H1 (cell line): ENCODE results near the gene IL36RN. TPM values are rescaled to one million over a fixed set of nuclear protein-coding genes. Genes with fewer than 3 reads are reported as not detected.

ENCODE experiments used
- CTCF ChIA-PET: fragments of 300-600 bp; sonication (Branson Sonifier 250); formaldehyde crosslinking; loops from one replicate; lab custom pipeline; 2021; ENCODE audit not compliant: partially characterized antibody; lab: Charles Lee
- POLR2A ChIA-PET: fragments of 300-600 bp; sonication (Branson Sonifier 250); formaldehyde crosslinking; loops from one replicate; lab custom pipeline; 2021; ENCODE audit warnings: inconsistent platforms; ENCODE audit not compliant: partially characterized antibody; lab: Charles Lee
- DNase-seq, 2 experiments: peaks; one replicate each; pipeline versions ENCODE4 v3.0.0 to v3.0.0-alpha.2; 2010 to 2022; ENCODE audit warnings: low spot score in 2 of 2, low read depth in 1 of 2, mixed read lengths in 1 of 2
- FAIRE-seq: peaks from 2 replicates; lab custom pipeline; 2011; peaks lifted over from hg19 to GRCh38; lab: Jason Lieb, UNC
- H2AFZ ChIP-seq: 2 replicates; pipeline ENCODE4 v1.8.1; 2012; ENCODE audit warnings: low read length, inconsistent platforms
- H2AK5ac ChIP-seq: 2 replicates; pipeline ENCODE4 v1.6.1; 2013; ENCODE audit warnings: low read depth, low read length
- H2BK120ac ChIP-seq: replicated peaks from 2 replicates; pipeline ENCODE3; 2013; ENCODE audit warnings: low read depth, low read length, inconsistent platforms
- H2BK12ac ChIP-seq: 2 replicates; pipeline ENCODE4 v1.6.1; 2013; ENCODE audit warnings: low read depth, low read length
- H2BK15ac ChIP-seq: 2 replicates; pipeline ENCODE4 v1.6.1; 2013; ENCODE audit warnings: low read length
- H2BK20ac ChIP-seq: 2 replicates; pipeline ENCODE4 v1.6.1; 2013; ENCODE audit warnings: low read length
- H2BK5ac ChIP-seq: 2 replicates; pipeline ENCODE4 v1.6.1; 2013; ENCODE audit warnings: low read depth, low read length
- H3K14ac ChIP-seq: 2 replicates; pipeline ENCODE4 v1.6.1; 2013; ENCODE audit warnings: inconsistent platforms; ENCODE audit not compliant: insufficient read length
- H3K18ac ChIP-seq: 2 replicates; pipeline ENCODE4 v1.6.1; 2013; ENCODE audit warnings: low read length; ENCODE audit errors: extremely low read depth
- H3K23ac ChIP-seq: 2 replicates; pipeline ENCODE4 v1.6.1; 2013; ENCODE audit warnings: inconsistent platforms; ENCODE audit not compliant: insufficient read length
- H3K23me2 ChIP-seq: 2 replicates; pipeline ENCODE4 v1.6.1; 2013; ENCODE audit warnings: low read depth, low read length
- H3K27ac ChIP-seq: 2 replicates; pipeline ENCODE4 v1.6.1; 2011; ENCODE audit warnings: low read depth, low read length, inconsistent platforms
- H3K27me3 ChIP-seq, 4 experiments: replicated peaks in 1 of 4; 1 replicate in 1 of 4; 2 replicates in 3 of 4; pipeline versions ENCODE4 v1.6.1 to v1.8.1; 2011 to 2013; ENCODE audit warnings: low read length in 3 of 4, mild to moderate bottlenecking in 3 of 4, inconsistent platforms in 2 of 4, mixed read lengths in 2 of 4, moderate library complexity in 1 of 4; ENCODE audit not compliant: control insufficient read depth in 3 of 4, insufficient read depth in 3 of 4; ENCODE audit errors: extremely low read depth in 1 of 4
- H3K36me3 ChIP-seq, 4 experiments: 2 replicates each; pipeline versions ENCODE4 v1.6.1 to v1.8.1; 2011 to 2013; ENCODE audit warnings: mild to moderate bottlenecking in 4 of 4, low read length in 3 of 4, moderate library complexity in 2 of 4, control low read depth in 1 of 4, inconsistent platforms in 1 of 4; ENCODE audit not compliant: insufficient read depth in 4 of 4, control insufficient read depth in 2 of 4
- H3K4ac ChIP-seq: replicated peaks from 2 replicates; pipeline ENCODE3; 2013; ENCODE audit warnings: low read length, low read depth, mixed read lengths, inconsistent platforms; ENCODE audit not compliant: insufficient read length
- H3K4me1 ChIP-seq, 4 experiments: replicated peaks in 1 of 4; 1 replicate in 1 of 4; 2 replicates in 3 of 4; pipeline versions ENCODE4 v1.6.1 to v1.8.1; 2011 to 2013; ENCODE audit warnings: low read length in 3 of 4, inconsistent platforms in 2 of 4, mixed read lengths in 1 of 4; ENCODE audit not compliant: insufficient read depth in 4 of 4, control insufficient read depth in 3 of 4
- H3K4me2 ChIP-seq, 2 experiments: 2 replicates each; pipeline versions ENCODE4 v1.6.1 to v1.8.1; 2011 to 2013; ENCODE audit warnings: low read depth in 2 of 2, low read length in 2 of 2, control low read depth in 1 of 2, inconsistent platforms in 1 of 2, mild to moderate bottlenecking in 1 of 2; ENCODE audit not compliant: insufficient read depth in 1 of 2
- H3K4me3 ChIP-seq, 4 experiments: fragments of 200-600, 300-600 bp in 1 of 4; sonication (generic), shearing (Covaris generic), sonication (Bioruptor Twin) in 1 of 4; 2 replicates each; pipeline versions ENCODE4 v1.5.1 to v1.8.1; 2011 to 2016; ENCODE audit warnings: low read length in 4 of 4, low read depth in 3 of 4, control low read depth in 2 of 4, inconsistent platforms in 2 of 4, mild to moderate bottlenecking in 2 of 4, mixed read lengths in 1 of 4, moderate library complexity in 1 of 4; ENCODE audit not compliant: insufficient read depth in 2 of 4; ENCODE audit errors: extremely low read depth in 1 of 4
- H3K56ac ChIP-seq: replicated peaks from 2 replicates; pipeline ENCODE3; 2013; ENCODE audit warnings: low read depth, mild to moderate bottlenecking, mixed read lengths, low read length, inconsistent platforms; ENCODE audit not compliant: insufficient read length
- H3K79me1 ChIP-seq: 2 replicates; pipeline ENCODE4 v1.6.1; 2013; ENCODE audit warnings: low read depth, low read length, control low read depth
- H3K79me2 ChIP-seq, 2 experiments: 2 replicates each; pipeline versions ENCODE4 v1.6.1 to v1.8.1; 2012 to 2013; ENCODE audit warnings: low read length in 2 of 2, mild to moderate bottlenecking in 2 of 2, inconsistent platforms in 1 of 2; ENCODE audit not compliant: insufficient read depth in 2 of 2, control insufficient read depth in 1 of 2
- H3K9ac ChIP-seq, 4 experiments: replicated peaks in 1 of 4; 1 replicate in 1 of 4; 2 replicates in 3 of 4; pipeline versions ENCODE4 v1.6.1 to v1.8.1; 2011 to 2013; ENCODE audit warnings: low read depth in 3 of 4, low read length in 3 of 4, control low read depth in 2 of 4, mild to moderate bottlenecking in 2 of 4, moderate library complexity in 2 of 4, inconsistent platforms in 1 of 4; ENCODE audit errors: extremely low read depth in 1 of 4
- H3K9me3 ChIP-seq, 2 experiments: 2 replicates each; pipeline versions ENCODE4 v1.6.1 to v1.8.1; 2012 to 2013; ENCODE audit warnings: mild to moderate bottlenecking in 2 of 2, moderate library complexity in 2 of 2, control low read depth in 1 of 2, inconsistent platforms in 1 of 2, low read depth in 1 of 2, low read length in 1 of 2, mixed read lengths in 1 of 2; ENCODE audit not compliant: insufficient read depth in 2 of 2
- H4K20me1 ChIP-seq, 2 experiments: replicated peaks in 1 of 2; 2 replicates each; pipeline versions ENCODE3 to v1.8.1; 2011 to 2013; ENCODE audit warnings: inconsistent platforms in 2 of 2, low read length in 2 of 2, mild to moderate bottlenecking in 1 of 2; ENCODE audit not compliant: insufficient read depth in 2 of 2, control insufficient read depth in 1 of 2
- H4K5ac ChIP-seq: 2 replicates; pipeline ENCODE4 v1.6.1; 2013; ENCODE audit warnings: low read length, low read depth, mixed read lengths, inconsistent platforms; ENCODE audit not compliant: insufficient read length
- H4K8ac ChIP-seq: 2 replicates; pipeline ENCODE4 v1.8.0; 2013; ENCODE audit warnings: mild to moderate bottlenecking, moderate library complexity, low read length, inconsistent platforms; ENCODE audit not compliant: insufficient read depth; ENCODE audit errors: extremely low read depth
- H4K91ac ChIP-seq: replicated peaks from 2 replicates; pipeline ENCODE3; 2013; ENCODE audit warnings: low read length, mixed read lengths, inconsistent platforms; ENCODE audit not compliant: insufficient read length
- GTF2F1 ChIP-seq: IDR thresholded peaks from 2 replicates; pipeline ENCODE4 v1.6.1; 2012; ENCODE audit warnings: low read depth, low read length, improper control_type of control experiment, borderline replicate concordance
- KDM4A ChIP-seq: IDR thresholded peaks from one replicate; pipeline ENCODE4 v1.7.1; 2012; ENCODE audit warnings: low read depth, mild to moderate bottlenecking, moderate library complexity, low read length, inconsistent platforms; ENCODE audit not compliant: severe bottlenecking
- NRF1 ChIP-seq: IDR thresholded peaks from 2 replicates; pipeline ENCODE4 v1.6.1; 2011; ENCODE audit warnings: mild to moderate bottlenecking, low read depth, low read length, improper control_type of control experiment
- PHF8 ChIP-seq: fragments of 200-600 bp; sonication (generic); conservative IDR thresholded peaks from 2 replicates; pipeline ENCODE4 v1.7.1; 2012; ENCODE audit warnings: low read depth, mild to moderate bottlenecking, inconsistent platforms, low read length, moderate library complexity
- POLR2A ChIP-seq, 2 experiments: IDR thresholded peaks; 1 replicate in 1 of 2; 2 replicates in 1 of 2; pipeline ENCODE4 v1.6.1; 2011; ENCODE audit warnings: low read depth in 2 of 2, low read length in 2 of 2, mild to moderate bottlenecking in 2 of 2; ENCODE audit errors: control extremely low read depth in 1 of 2
- RAD21 ChIP-seq, 2 experiments: IDR thresholded peaks in 1 of 2; conservative IDR thresholded peaks in 1 of 2; 2 replicates each; pipeline ENCODE4 v1.6.1; 2011; ENCODE audit warnings: low read depth in 2 of 2, low read length in 2 of 2, improper control_type of control experiment in 1 of 2, inconsistent platforms in 1 of 2, mild to moderate bottlenecking in 1 of 2, moderate library complexity in 1 of 2
- SAP30 ChIP-seq: fragments of 300-600 bp; sonication (generic); IDR thresholded peaks from 2 replicates; pipeline ENCODE4 v1.7.1; 2012; ENCODE audit warnings: low read length, moderate library complexity, mild to moderate bottlenecking, inconsistent platforms; ENCODE audit not compliant: insufficient read depth, insufficient replicate concordance
- ZNF274 ChIP-seq: IDR thresholded peaks from 2 replicates; pipeline ENCODE4 v1.7.0; 2012; ENCODE audit warnings: low read length, borderline replicate concordance; ENCODE audit errors: extremely low read depth
- WGBS, 2 experiments: shearing (Covaris generic) in 1 of 2; methylation state at CpG; one replicate each; pipeline versions ENCODE4 v1.1.6 to v1.1.7; 2013 to 2015; ENCODE audit warnings: low lambda C conversion rate in 2 of 2, mixed read lengths in 2 of 2, inconsistent platforms in 1 of 2, low coverage in 1 of 2, missing lambda C conversion rate in 1 of 2; ENCODE audit not compliant: insufficient replicate concordance in 2 of 2, insufficient coverage in 1 of 2, insufficient read length in 1 of 2; ENCODE audit errors: extremely low coverage in 1 of 2, missing lambda C conversion rate in 1 of 2; 5-methylcytosine and 5-hydroxymethylcytosine counted together
- polyA plus RNA-seq, 7 experiments: library from polyadenylated mRNA; depleted of rRNA in 3 of 7; stranded (reverse) in 5 of 7; unstranded in 2 of 7; fragments of >200 nt in 5 of 7; fragments of 200-250 nt in 2 of 7; gene quantifications; 1 replicate in 5 of 7; 2 replicates in 1 of 7; 4 replicates in 1 of 7; pipeline versions ENCODE4 v1.2.1 to v1.2.3, GENCODE V29; 2011 to 2013; ENCODE audit warnings: missing spikeins in 2 of 7, mixed read lengths in 2 of 7
- total RNA-seq: library from RNA; stranded (reverse); fragmentation: NEBNext Ultra II Directional; extraction: Animal tissue kit (Norgen Biotek cat#: 25700); gene quantifications from 2 replicates; pipeline ENCODE4 v1.2.1, GENCODE V29; 2021
- TF ChIP-seq, protein P1 (sequence below): IDR thresholded peaks from 2 replicates; pipeline ENCODE4 v1.6.1; 2011; ENCODE audit warnings: low read length, improper control_type of control experiment

Gene IL36RN
- total and polyA plus RNA-seq, 2 of the 8 experiments (the other 6 are each of a cell fraction or from before 2014, with no cell fraction given) = not detected

GRCh38 chr2:113018509-113018908 is 40.5 kb upstream of the IL36RN start:
- POLR2A ChIA-PET = no interaction called here
- Histone ChIP-seq H2BK12ac (no peak overlapping the region), H4K8ac (no peak overlapping the region), H2BK120ac (no peak overlapping the region), H2BK20ac (no peak overlapping the region), H3K56ac (no peak overlapping the region), H2AFZ (no peak overlapping the region), H3K36me3 (no peaks in the 10 kb centered on the region), H3K9ac (no peak overlapping the region), H3K4me2 (no peak overlapping the region), H3K14ac (no peak overlapping the region), H3K4me3 (no peak overlapping the region), H3K4me1 (no peaks in the 10 kb centered on the region), H3K27ac (no peak overlapping the region), H3K18ac (no peak overlapping the region), H3K23ac (no peak overlapping the region), H2BK5ac (no peak overlapping the region), H2AK5ac (no peak overlapping the region), H4K91ac (no peak overlapping the region), H3K79me2 (no peaks in the 10 kb centered on the region), H2BK15ac (no peak overlapping the region), H4K20me1 (no peaks in the 10 kb centered on the region), H3K23me2 (no peaks in the 10 kb centered on the region), H3K9me3 (peaks cover 0 to 4% of the 10 kb centered on the region in 2 experiments; a peak in 1 of 4 replicates), H4K5ac (no peak overlapping the region), H3K27me3 (no peaks in the 10 kb centered on the region), H3K79me1 (no peaks in the 10 kb centered on the region), H3K4ac (no peak overlapping the region)
- TF ChIP-seq RAD21 (IDR thresholded peaks at IDR 0.05 in 1 of 2, conservative IDR thresholded peaks at IDR 0.05 in 1 of 2; ENCODE audit: low read depth in 2 of 2, low read length in 2 of 2) (no peak), ZNF274 (no peak), SAP30 (no peak), POLR2A (IDR thresholded peaks at IDR 0.05; ENCODE audit: control extremely low read depth in 1 of 2, low read depth in 2 of 2, low read length in 2 of 2) (no peak), GTF2F1 (no peak), NRF1 (no peak), KDM4A (no peak), PHF8 (no peak)
- TF ChIP-seq, protein P1, sequence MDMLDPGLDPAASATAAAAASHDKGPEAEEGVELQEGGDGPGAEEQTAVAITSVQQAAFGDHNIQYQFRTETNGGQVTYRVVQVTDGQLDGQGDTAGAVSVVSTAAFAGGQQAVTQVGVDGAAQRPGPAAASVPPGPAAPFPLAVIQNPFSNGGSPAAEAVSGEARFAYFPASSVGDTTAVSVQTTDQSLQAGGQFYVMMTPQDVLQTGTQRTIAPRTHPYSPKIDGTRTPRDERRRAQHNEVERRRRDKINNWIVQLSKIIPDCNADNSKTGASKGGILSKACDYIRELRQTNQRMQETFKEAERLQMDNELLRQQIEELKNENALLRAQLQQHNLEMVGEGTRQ = no peak
- 90% methylated on average over 3 of the region's 3 CpGs; no CpG with 5 or more reads in 1 of the 2 experiments for WGBS, 2 experiments
- DNase-seq = no peak
- no peak for FAIRE-seq
- CTCF ChIA-PET = no interaction called here
